Fibroblast of lung (primary cell): ENCODE measurements around the gene AK5.

Experiments used
- CTCF ChIP-seq, 2 donors: IDR thresholded peaks in 1 of 2; conservative IDR thresholded peaks in 1 of 2; 1 replicate in 1 of 2; 2 replicates in 1 of 2; pipeline ENCODE4 v1.5.1; 2011 to 2012; ENCODE audit warnings: low read length in 2 of 2, control low read depth in 1 of 2, inconsistent platforms in 1 of 2, low read depth in 1 of 2, mild to moderate bottlenecking in 1 of 2
- EZH2 ChIP-seq: IDR thresholded peaks from 2 replicates; pipeline ENCODE4 v1.5.1; 2012; ENCODE audit warnings: low read length, control low read depth, mild to moderate bottlenecking; ENCODE audit errors: missing control alignments

GRCh38 chr1:77333501-77333900 lies 51.7 kb downstream of the AK5 start:
- no peak for TF ChIP-seq EZH2
- TF ChIP-seq CTCF (conservative IDR thresholded peaks at IDR 0.05 in 1 of 2, IDR thresholded peaks at IDR 0.05 in 1 of 2; ENCODE audit: low read depth in 1 of 2, low read length in 2 of 2) = no peak
